ENCODE measurements around the gene P2RX2.

The P2RX2 gene

DNA sequence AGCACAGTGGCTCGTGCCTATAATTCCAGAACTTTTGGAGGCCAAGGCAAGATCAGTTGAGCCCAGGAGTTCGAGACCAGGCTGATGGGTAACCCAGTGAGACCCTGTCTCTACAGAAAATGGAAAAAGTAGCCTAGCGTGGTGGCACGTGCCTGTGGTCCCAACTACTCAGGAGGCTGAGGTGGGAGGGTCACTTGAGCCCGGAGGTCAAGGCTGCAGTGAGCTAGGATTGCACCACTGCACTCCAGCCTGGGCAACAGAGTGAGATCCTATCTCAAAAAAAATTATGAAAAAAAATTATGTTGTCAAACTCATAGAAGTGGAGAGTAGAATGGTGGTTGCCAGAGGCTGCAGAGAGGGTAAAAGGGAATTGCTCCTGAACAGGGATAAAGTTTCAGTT, 4.5 kb upstream of the P2RX2 start:
- TF ChIP-seq, protein P1, sequence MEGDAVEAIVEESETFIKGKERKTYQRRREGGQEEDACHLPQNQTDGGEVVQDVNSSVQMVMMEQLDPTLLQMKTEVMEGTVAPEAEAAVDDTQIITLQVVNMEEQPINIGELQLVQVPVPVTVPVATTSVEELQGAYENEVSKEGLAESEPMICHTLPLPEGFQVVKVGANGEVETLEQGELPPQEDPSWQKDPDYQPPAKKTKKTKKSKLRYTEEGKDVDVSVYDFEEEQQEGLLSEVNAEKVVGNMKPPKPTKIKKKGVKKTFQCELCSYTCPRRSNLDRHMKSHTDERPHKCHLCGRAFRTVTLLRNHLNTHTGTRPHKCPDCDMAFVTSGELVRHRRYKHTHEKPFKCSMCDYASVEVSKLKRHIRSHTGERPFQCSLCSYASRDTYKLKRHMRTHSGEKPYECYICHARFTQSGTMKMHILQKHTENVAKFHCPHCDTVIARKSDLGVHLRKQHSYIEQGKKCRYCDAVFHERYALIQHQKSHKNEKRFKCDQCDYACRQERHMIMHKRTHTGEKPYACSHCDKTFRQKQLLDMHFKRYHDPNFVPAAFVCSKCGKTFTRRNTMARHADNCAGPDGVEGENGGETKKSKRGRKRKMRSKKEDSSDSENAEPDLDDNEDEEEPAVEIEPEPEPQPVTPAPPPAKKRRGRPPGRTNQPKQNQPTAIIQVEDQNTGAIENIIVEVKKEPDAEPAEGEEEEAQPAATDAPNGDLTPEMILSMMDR (IDR thresholded peaks at IDR 0.05; ENCODE audit: low read depth, low read length, missing control alignments), result no peak
- no peak for DNase-seq (ENCODE audit: low read depth)
- H3K4me3 ChIP-seq (ENCODE audit: low read depth, low read length), result no peak overlapping the region

DNA sequence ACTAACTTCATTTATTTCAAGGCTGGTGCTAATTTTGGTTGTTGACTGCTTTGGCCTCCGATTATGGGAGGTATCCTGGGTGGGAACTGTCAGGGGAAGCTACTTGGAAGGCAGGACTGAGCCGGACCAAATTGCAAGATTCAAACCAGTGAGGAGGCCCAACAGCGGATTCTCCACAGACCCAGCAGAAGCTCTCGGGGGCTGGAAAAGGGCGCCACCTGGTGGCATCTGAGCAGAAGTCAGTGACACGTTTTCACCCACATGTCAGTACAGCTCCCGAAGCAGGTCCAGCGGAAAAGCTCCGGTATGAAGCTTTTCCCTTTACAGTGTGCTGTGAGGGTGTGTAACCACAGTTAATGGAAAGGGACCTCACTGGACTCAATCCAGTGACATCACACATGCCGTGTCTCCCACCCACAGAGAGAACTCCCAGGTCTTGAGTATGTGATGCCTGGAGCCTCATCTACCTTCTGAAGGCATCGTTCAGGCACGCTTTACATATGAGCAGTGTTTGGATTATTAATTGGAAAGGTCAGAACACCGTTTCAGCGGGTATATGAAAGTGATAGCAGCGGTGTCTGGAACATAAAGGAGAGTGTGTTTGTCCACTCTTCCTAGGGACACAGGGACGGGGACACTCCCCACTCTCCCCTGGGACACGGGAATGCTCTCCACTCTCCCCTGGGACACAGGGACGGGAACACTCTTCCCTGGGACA, 3.6 kb upstream of the P2RX2 start:
- TF ChIP-seq, protein P1 (IDR thresholded peaks at IDR 0.05; ENCODE audit: low read depth, low read length, missing control alignments), result peak; percentile 92
- no peak overlapping the region for H3K4me3 ChIP-seq (ENCODE audit: low read depth, low read length)
- peak; percentile 43 for DNase-seq (ENCODE audit: low read depth)

DNA sequence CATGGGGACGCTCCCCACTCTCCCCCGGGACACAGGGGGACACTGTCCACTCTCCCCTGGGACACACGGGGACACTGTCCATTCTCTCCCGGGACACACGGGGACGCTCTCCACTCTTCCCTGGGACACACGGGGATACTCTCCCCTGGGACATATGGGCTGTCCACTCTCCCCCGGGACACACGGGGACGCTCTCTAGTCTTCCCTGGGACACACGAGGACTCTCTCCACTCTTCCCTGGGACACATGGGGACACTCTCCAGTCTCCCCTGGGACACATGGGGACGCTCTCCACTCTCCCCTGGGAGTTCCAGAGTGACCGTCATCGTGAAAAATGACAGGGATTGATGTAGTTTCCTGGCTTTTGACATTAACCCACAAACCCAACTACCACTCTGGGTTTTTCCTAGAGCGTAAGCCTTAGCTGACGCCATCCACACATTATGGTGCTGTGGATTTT, 3.0 kb upstream of the P2RX2 start:
- TF ChIP-seq, protein P1 (IDR thresholded peaks at IDR 0.05; ENCODE audit: low read depth, low read length, missing control alignments), result no peak
- DNase-seq (ENCODE audit: low read depth), result no peak
- H3K4me3 ChIP-seq (ENCODE audit: low read depth, low read length), result no peak overlapping the region

DNA sequence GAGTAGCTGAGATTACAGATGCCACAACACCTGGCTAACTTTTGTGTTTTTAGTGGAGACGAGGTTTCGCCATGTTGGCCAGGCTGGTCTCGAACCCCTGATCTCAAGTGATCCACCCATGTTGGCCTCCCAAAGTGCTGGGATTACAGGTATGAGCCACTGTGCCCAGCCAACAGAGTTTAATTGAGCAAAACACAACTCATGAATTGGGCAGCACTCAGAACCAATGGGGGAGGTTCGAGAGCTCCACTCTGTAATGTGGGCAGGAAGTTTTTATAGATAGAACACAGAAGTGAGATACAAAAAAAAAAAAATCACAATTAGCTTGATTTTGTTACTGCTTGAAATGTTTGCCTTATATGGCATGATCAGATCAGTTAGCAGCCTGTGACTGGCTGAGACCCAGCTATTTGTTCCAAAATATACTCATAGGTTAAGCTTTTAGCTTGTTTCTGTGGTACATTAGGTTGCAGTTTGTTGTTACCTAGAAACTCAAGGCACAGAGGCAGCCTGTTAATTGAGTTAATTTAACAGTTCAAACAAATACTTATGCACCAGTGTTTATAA, 1.4 kb upstream of the P2RX2 start:
- no peak overlapping the region for H3K4me3 ChIP-seq (ENCODE audit: low read depth, low read length)
- no peak for DNase-seq (ENCODE audit: low read depth)
- TF ChIP-seq, protein P1 (IDR thresholded peaks at IDR 0.05; ENCODE audit: low read depth, low read length, missing control alignments), result no peak

DNA sequence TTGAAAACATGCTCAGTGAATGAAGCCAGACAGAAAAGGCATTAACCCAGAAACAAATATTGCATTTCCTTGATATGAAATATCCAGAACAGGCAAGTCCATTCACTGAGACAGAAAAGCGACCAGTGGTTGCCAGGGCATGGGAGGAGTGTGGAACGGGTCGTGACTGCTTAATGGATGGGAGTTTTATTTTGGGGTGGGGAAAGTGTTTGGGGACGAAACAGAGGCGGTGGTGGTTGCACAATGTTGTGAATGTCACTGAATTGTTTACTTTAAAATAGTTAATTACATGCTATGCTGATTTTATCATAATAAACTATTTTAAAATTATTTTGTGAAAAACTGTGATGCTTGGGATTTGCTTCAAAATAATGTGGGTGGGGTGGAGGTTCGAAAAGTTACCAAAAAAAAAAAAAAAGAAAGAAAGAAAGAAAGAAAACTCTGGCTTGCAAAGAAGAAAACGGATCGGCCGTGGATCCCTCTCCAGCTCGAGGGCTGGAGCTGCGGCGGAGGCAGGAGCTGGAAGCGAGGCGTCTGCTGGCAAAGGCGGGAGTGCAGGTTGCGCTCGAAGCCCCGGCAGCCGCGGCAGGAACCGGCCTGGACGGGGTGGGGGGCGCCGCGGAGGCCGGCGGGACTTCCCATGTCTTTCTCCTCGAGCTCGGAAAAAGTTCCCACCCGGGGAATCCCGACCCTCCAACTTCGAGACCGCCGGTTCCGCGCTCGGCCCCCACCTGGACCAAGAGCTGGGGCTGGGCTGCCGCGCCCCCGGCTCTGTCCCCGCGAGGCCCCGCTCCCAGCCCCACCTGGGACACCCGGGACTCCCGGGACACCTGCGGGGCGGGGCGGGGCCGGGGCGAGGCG, 524 bp upstream of the P2RX2 start:
- TF ChIP-seq, protein P1 (IDR thresholded peaks at IDR 0.05; ENCODE audit: low read depth, low read length, missing control alignments), result no peak
- no peak for DNase-seq (ENCODE audit: low read depth)
- no peak overlapping the region for H3K4me3 ChIP-seq (ENCODE audit: low read depth, low read length)

DNA sequence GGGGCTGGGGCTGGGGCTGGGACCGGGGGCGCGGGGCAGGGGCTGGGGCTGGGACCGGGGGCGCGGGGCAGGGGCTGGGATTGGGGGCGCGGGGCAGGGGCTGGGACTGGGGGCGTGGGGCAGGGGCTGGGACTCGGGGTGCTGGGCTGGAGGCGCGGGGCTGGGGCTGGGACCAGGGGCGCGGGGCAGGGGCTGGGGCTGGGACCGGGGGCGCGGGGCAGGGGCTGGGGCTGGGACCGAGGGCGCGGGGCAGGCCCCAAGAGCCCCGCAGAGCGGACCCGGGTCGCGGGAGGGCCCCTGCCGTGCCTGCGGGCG, 452 bp downstream of the P2RX2 start:
- DNase-seq (ENCODE audit: low read depth), result no peak
- TF ChIP-seq, protein P1 (IDR thresholded peaks at IDR 0.05; ENCODE audit: low read depth, low read length, missing control alignments), result no peak
- H3K4me3 ChIP-seq (ENCODE audit: low read depth, low read length), result no peak overlapping the region
